Nephron (organoid): ENCODE data around the gene SYTL4.

Experiments
- H3K27ac Mint-ChIP-seq, 3 experiments: 2 replicates each; pipeline ENCODE4 v1.8.0; 2020; ENCODE audit warnings: mixed read lengths in 3 of 3, mild to moderate bottlenecking in 2 of 3, moderate library complexity in 1 of 3
- H3K27me3 Mint-ChIP-seq: 2 replicates; pipeline ENCODE4 v1.8.0; 2021; ENCODE audit warnings: low read depth, mild to moderate bottlenecking, moderate library complexity, mixed read lengths
- H3K36me3 Mint-ChIP-seq: 2 replicates; pipeline ENCODE4 v1.8.0; 2020; ENCODE audit warnings: low read depth, mixed read lengths
- H3K4me1 Mint-ChIP-seq: 2 replicates; pipeline ENCODE4 v1.8.0; 2020; ENCODE audit warnings: mixed read lengths
- H3K4me3 Mint-ChIP-seq, 3 experiments: 2 replicates each; pipeline ENCODE4 v1.8.0; 2020; ENCODE audit warnings: mild to moderate bottlenecking in 3 of 3, mixed read lengths in 3 of 3, moderate library complexity in 2 of 3
- H3K9me3 Mint-ChIP-seq: 2 replicates; pipeline ENCODE4 v1.8.0; 2020; ENCODE audit warnings: mixed read lengths
- CTCF ChIP-seq, 3 experiments: fragments of 200-600 bp; sonication (generic); IDR thresholded peaks; one replicate each; pipeline ENCODE4 v1.5.0; 2021; ENCODE audit warnings: antibody characterized with exemption in 3 of 3; ENCODE audit not compliant: unreplicated experiment in 3 of 3

Gene SYTL4

DNA sequence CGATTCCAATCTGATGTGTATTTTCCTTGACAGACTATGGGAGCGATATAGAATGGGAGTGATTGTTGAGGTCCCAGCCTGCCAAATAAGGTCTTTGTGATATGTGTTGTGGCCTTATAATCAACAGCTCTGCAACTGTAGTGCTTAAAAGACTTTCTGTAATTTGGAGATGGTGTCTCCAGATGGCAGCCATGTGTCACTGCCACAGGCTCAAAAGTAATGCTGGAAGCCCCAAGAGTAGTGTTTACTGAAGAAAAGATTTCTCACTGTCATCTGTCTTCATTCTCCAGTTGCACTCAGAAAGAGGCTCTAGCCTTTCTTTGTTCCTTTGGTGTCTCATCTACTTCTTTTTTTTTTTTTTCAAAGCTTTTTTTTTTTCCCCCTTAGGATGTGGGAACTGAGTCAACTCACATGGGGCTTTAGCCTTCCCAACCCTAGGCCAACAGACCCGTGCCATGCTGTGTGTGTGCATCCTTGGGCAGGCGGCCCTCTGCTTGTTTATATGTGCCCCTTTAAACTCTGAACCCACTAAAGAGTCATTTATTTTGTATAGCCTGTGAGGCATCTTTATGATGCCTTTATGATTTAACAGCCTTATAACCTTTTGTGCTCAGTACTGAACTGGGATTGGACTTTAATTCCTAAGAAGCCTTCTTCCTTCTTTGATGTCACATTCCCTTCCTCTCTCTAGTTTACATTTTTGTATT lies 72.3 kb downstream of the SYTL4 start:
- Mint-ChIP-seq H3K4me3 (no peak overlapping the region), H3K36me3 (no peaks in the 10 kb centered on the region), H3K9me3 (peaks cover 6% of the 10 kb centered on the region), H3K4me1 (no peaks in the 10 kb centered on the region), H3K27ac (peak overlapping the region; percentile 48 to 72 (median 70)), H3K27me3 (no peaks in the 10 kb centered on the region)
- no peak for TF ChIP-seq CTCF (IDR thresholded peaks at IDR 0.05; ENCODE audit: unreplicated experiment in 3 of 3)

- no peak for TF ChIP-seq CTCF (IDR thresholded peaks at IDR 0.05; ENCODE audit: unreplicated experiment in 3 of 3)
- Mint-ChIP-seq H3K9me3 (peaks cover 3% of the 10 kb centered on the region), H3K36me3 (no peaks in the 10 kb centered on the region), H3K27ac (peak overlapping the region; percentile 48 to 70 (median 52)), H3K4me1 (no peaks in the 10 kb centered on the region), H3K27me3 (no peaks in the 10 kb centered on the region), H3K4me3 (no peak overlapping the region)
These were observed 73.0 kb downstream of the SYTL4 start for GRCh38 chrX:100658941-100659381.

- Mint-ChIP-seq H3K36me3 (no peaks in the 10 kb centered on the region), H3K4me1 (peaks cover 2% of the 10 kb centered on the region), H3K27me3 (no peaks in the 10 kb centered on the region), H3K27ac (peak overlapping the region in 1 of 3 experiments; percentile 56), H3K9me3 (peaks cover 9% of the 10 kb centered on the region), H3K4me3 (no peak overlapping the region)
- TF ChIP-seq CTCF (IDR thresholded peaks at IDR 0.05; ENCODE audit: unreplicated experiment in 3 of 3), result peak in 1 of 3 experiments; percentile 24
These were observed 77.7 kb downstream of the SYTL4 start for GRCh38 chrX:100654261-100654660.

- no peak for TF ChIP-seq CTCF (IDR thresholded peaks at IDR 0.05; ENCODE audit: unreplicated experiment in 3 of 3)
- peaks cover 20% of the 10 kb centered on the region for H3K4me1 Mint-ChIP-seq
- no peaks in the 10 kb centered on the region for H3K36me3 Mint-ChIP-seq
- no peak overlapping the region for H3K27ac Mint-ChIP-seq
- no peaks in the 10 kb centered on the region for H3K27me3 Mint-ChIP-seq
- peaks cover 9% of the 10 kb centered on the region for H3K9me3 Mint-ChIP-seq
- H3K4me3 Mint-ChIP-seq, result no peak overlapping the region
These were observed 79.7 kb downstream of the SYTL4 start for GRCh38 chrX:100652266-100652665.

GRCh38 chrX:100650841-100651240 lies 81.1 kb downstream of the SYTL4 start:
- H3K4me1 Mint-ChIP-seq, result peaks cover 30% of the 10 kb centered on the region
- H3K27ac Mint-ChIP-seq, result peak overlapping the region; percentile 25 to 98 (median 97)
- no peak for TF ChIP-seq CTCF (IDR thresholded peaks at IDR 0.05; ENCODE audit: unreplicated experiment in 3 of 3)
- H3K27me3 Mint-ChIP-seq, result no peaks in the 10 kb centered on the region
- H3K36me3 Mint-ChIP-seq, result no peaks in the 10 kb centered on the region
- H3K4me3 Mint-ChIP-seq, result peak overlapping the region in 1 of 3 experiments; percentile 41
- peaks cover 5% of the 10 kb centered on the region for H3K9me3 Mint-ChIP-seq
